Measurements from ENCODE around the gene VN1R5.

DNA sequence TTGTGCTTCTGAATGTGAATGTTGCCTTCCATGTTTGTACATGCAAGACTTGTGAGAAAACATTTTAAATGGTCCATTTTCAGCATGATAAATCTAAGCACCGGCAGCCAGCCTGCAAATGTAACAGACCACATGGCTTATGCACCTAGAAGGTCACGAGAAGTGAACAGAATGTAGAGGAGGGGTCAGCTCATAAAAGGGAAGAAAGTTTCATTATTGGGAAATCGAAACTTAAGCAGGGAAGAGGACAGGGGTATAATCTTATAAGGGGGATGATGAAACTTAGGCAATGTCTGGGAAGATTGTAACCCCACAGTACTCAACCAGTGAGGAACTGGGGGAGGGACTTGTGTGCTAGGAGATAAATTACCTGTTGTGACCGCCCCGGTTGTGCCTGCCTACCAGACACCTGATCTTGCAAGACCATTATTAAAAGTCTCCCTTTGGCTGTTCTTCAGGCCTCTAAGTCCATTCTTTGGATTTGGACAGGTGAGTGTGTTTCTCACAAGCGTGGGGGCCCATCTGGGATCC, 37.7 kb upstream of the VN1R5 start:
- TF ChIP-seq, protein P1, sequence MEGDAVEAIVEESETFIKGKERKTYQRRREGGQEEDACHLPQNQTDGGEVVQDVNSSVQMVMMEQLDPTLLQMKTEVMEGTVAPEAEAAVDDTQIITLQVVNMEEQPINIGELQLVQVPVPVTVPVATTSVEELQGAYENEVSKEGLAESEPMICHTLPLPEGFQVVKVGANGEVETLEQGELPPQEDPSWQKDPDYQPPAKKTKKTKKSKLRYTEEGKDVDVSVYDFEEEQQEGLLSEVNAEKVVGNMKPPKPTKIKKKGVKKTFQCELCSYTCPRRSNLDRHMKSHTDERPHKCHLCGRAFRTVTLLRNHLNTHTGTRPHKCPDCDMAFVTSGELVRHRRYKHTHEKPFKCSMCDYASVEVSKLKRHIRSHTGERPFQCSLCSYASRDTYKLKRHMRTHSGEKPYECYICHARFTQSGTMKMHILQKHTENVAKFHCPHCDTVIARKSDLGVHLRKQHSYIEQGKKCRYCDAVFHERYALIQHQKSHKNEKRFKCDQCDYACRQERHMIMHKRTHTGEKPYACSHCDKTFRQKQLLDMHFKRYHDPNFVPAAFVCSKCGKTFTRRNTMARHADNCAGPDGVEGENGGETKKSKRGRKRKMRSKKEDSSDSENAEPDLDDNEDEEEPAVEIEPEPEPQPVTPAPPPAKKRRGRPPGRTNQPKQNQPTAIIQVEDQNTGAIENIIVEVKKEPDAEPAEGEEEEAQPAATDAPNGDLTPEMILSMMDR (IDR thresholded peaks at IDR 0.05; ENCODE audit: low read depth, low read length) = no peak
- TF ChIP-seq POLR2A (IDR thresholded peaks at IDR 0.05; ENCODE audit: extremely low read depth, insufficient read length) (no peak), MYC (IDR thresholded peaks at IDR 0.05; ENCODE audit: low read depth, low read length) (no peak)
- TF ChIP-seq, protein P2, sequence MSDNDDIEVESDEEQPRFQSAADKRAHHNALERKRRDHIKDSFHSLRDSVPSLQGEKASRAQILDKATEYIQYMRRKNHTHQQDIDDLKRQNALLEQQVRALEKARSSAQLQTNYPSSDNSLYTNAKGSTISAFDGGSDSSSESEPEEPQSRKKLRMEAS (IDR thresholded peaks at IDR 0.05; ENCODE audit: low read depth, low read length) = no peak
